ENCODE data around the gene DCST2.
A peak's percentile ranks its signal among the peaks of the same experiment; 100 is the strongest.
"Not testable (repeated sequence)": the region's sequence is repeated elsewhere in the genome, so short reads cannot be mapped to it uniquely, and the experiment has no call there.

DCST2 gene

GRCh38 chr1:154995301-154995983, 38.1 kb downstream of the DCST2 start:
- peak; percentile 74 to 80 (median 75) for DNase-seq

GRCh38 chr1:154994591-154994990, 39.0 kb downstream of the DCST2 start:
- DNase-seq: no peak

GRCh38 chr1:154994269-154994587, 39.4 kb downstream of the DCST2 start:
- DNase-seq: no peak

GRCh38 chr1:154993572-154994268, 39.9 kb downstream of the DCST2 start, which contains the start of gene LENEP:
Gene LENEP (plus strand): TSS chr1:154993586. CDS start chr1:154993608, 22 bp downstream.
- no peak for DNase-seq

GRCh38 chr1:154992721-154993571, 40.6 kb downstream of the DCST2 start:
- DNase-seq: no peak

GRCh38 chr1:154990276-154990675, 43.3 kb downstream of the DCST2 start:
- no peak for DNase-seq

- DNase-seq: no peak
These were observed 44.3 kb downstream of the DCST2 start for GRCh38 chr1:154989195-154989860.

GRCh38 chr1:154988058-154988954, 45.3 kb downstream of the DCST2 start:
- no peak for DNase-seq

- DNase-seq: no peak
These were observed 46.3 kb downstream of the DCST2 start for GRCh38 chr1:154987326-154987725.

- not testable (repeated sequence) for DNase-seq
These were observed 46.8 kb downstream of the DCST2 start for GRCh38 chr1:154986736-154987135.

- no peak for DNase-seq
These were observed 49.7 kb downstream of the DCST2 start for GRCh38 chr1:154983776-154984466.

GRCh38 chr1:154982897-154983648, 50.5 kb downstream of the DCST2 start, which contains the start of gene FLAD1:
Gene FLAD1 (plus strand): TSS chr1:154983344. CDS start chr1:154983695, 351 bp downstream.
- peak; percentile 98 to 99 (median 99) for DNase-seq

GRCh38 chr1:154982341-154982740, 51.2 kb downstream of the DCST2 start:
- no peak for DNase-seq

GRCh38 chr1:154978360-154978759, 55.2 kb downstream of the DCST2 start:
- no peak for DNase-seq

GRCh38 chr1:154977762-154978161, 55.8 kb downstream of the DCST2 start:
- DNase-seq: peak in 1 of 3 donors; percentile 29

GRCh38 chr1:154975409-154976059, 58.0 kb downstream of the DCST2 start:
- peak; percentile 82 to 90 (median 84) for DNase-seq

GRCh38 chr1:154974808-154975408, 58.7 kb downstream of the DCST2 start:
- DNase-seq: peak; percentile 97 to 99 (median 99)

- DNase-seq: peak; percentile 98 to 100 (median 100)
These were observed 59.3 kb downstream of the DCST2 start, which contains the start of gene CKS1B for GRCh38 chr1:154974102-154974807. Gene CKS1B (plus strand): TSS chr1:154974681. CDS start chr1:154974746, 65 bp downstream.

Data from suppressor macrophage treated with lipopolysaccharide for 1 hour (primary cell).